KMS-11 (cell line): ENCODE measurements around the gene APOF.
"Not testable (repeated sequence)": the region's sequence is repeated elsewhere in the genome, so short reads cannot be mapped to it uniquely, and the experiment has no call there.

Experiments used
- H2AFZ ChIP-seq: fragments of 200-600 bp; sonication (generic); 2 replicates; pipeline ENCODE4 v1.6.1; 2016; ENCODE audit warnings: antibody characterized with exemption, mixed run types, low read depth
- H3K27ac ChIP-seq: fragments of 200-600 bp; sonication (generic); 2 replicates; pipeline ENCODE4 v1.6.1; 2016; ENCODE audit warnings: mild to moderate bottlenecking, mixed run types
- H3K27me3 ChIP-seq: fragments of 200-600 bp; sonication (generic); 2 replicates; pipeline ENCODE4 v1.6.1; 2017; ENCODE audit warnings: mild to moderate bottlenecking, low read depth, mixed run types, moderate library complexity; ENCODE audit not compliant: insufficient read depth
- H3K36me3 ChIP-seq: fragments of 200-600 bp; sonication (generic); 2 replicates; pipeline ENCODE4 v1.6.1; 2017; ENCODE audit warnings: mild to moderate bottlenecking, mixed run types; ENCODE audit not compliant: insufficient read depth
- H3K4me1 ChIP-seq: fragments of 200-600 bp; sonication (generic); 2 replicates; pipeline ENCODE4 v1.6.1; 2016; ENCODE audit warnings: mild to moderate bottlenecking, low read depth, mixed run types; ENCODE audit not compliant: poor library complexity, severe bottlenecking
- H3K4me2 ChIP-seq: fragments of 200-600 bp; sonication (generic); 2 replicates; pipeline ENCODE4 v1.7.0; 2016; ENCODE audit warnings: mild to moderate bottlenecking, mixed run types
- H3K4me3 ChIP-seq: fragments of 200-600 bp; sonication (generic); IDR thresholded peaks from 2 replicates; pipeline ENCODE4 v1.6.1; 2017; ENCODE audit warnings: low read depth, low read length, mixed read lengths; ENCODE audit not compliant: insufficient read depth
- H3K79me2 ChIP-seq: fragments of 200-600 bp; sonication (generic); 2 replicates; pipeline ENCODE4 v1.6.1; 2016; ENCODE audit warnings: low read depth, mixed run types; ENCODE audit not compliant: insufficient read depth
- H3K9ac ChIP-seq: fragments of 200-600 bp; sonication (generic); 2 replicates; pipeline ENCODE4 v1.6.1; 2016; ENCODE audit warnings: mild to moderate bottlenecking, mixed run types
- H4K20me1 ChIP-seq: fragments of 200-600 bp; sonication (generic); 2 replicates; pipeline ENCODE4 v1.6.1; 2016; ENCODE audit warnings: mild to moderate bottlenecking, mixed run types; ENCODE audit not compliant: insufficient read depth
- TF ChIP-seq, protein P1 (sequence below): fragments of 200-600 bp; sonication (generic); conservative IDR thresholded peaks from 2 replicates; pipeline ENCODE4 v1.6.1; 2017; ENCODE audit warnings: low read depth, mild to moderate bottlenecking, antibody characterized with exemption, low read length, moderate library complexity, mixed read lengths

Gene APOF

DNA sequence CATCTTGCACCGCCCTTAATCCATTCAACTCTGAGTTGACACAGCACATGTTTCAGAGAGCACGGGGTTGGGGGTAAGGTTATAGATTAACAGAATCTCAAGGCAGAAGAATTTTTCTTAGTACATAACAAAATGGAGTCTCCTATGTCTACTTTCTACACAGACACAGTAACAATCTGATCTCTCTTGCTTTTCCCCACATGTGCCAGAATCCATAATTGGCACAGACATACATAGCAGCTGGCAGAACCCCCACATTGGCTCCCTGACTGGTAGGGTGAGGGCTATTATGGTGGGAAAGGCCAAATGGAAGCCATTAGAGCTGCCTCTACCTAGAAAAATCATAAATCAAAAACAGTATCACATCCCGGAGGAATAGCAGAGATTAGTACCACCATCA lies 38.5 kb upstream of the APOF start:
- not testable (repeated sequence) for H3K79me2 ChIP-seq, H4K20me1 ChIP-seq, H3K27me3 ChIP-seq, H3K4me3 ChIP-seq, H3K4me1 ChIP-seq, H3K27ac ChIP-seq, H3K36me3 ChIP-seq, H3K4me2 ChIP-seq, H2AFZ ChIP-seq, H3K9ac ChIP-seq

GRCh38 chr12:56399466-56399865 lies 36.8 kb upstream of the APOF start:
- H3K4me2 ChIP-seq, result not testable (repeated sequence)

GRCh38 chr12:56398324-56398723 lies 35.7 kb upstream of the APOF start:
- Histone ChIP-seq H3K4me1 (no peaks in the 10 kb centered on the region), H4K20me1 (no peaks in the 10 kb centered on the region), H3K27me3 (no peaks in the 10 kb centered on the region), H3K4me3 (no peak overlapping the region), H3K4me2 (no peak overlapping the region), H3K27ac (no peak overlapping the region), H3K9ac (no peak overlapping the region), H2AFZ (no peak overlapping the region), H3K36me3 (no peaks in the 10 kb centered on the region), H3K79me2 (no peaks in the 10 kb centered on the region)
- TF ChIP-seq, protein P1, sequence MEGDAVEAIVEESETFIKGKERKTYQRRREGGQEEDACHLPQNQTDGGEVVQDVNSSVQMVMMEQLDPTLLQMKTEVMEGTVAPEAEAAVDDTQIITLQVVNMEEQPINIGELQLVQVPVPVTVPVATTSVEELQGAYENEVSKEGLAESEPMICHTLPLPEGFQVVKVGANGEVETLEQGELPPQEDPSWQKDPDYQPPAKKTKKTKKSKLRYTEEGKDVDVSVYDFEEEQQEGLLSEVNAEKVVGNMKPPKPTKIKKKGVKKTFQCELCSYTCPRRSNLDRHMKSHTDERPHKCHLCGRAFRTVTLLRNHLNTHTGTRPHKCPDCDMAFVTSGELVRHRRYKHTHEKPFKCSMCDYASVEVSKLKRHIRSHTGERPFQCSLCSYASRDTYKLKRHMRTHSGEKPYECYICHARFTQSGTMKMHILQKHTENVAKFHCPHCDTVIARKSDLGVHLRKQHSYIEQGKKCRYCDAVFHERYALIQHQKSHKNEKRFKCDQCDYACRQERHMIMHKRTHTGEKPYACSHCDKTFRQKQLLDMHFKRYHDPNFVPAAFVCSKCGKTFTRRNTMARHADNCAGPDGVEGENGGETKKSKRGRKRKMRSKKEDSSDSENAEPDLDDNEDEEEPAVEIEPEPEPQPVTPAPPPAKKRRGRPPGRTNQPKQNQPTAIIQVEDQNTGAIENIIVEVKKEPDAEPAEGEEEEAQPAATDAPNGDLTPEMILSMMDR, result no peak

More at GRCh38 chr12:56399466-56399865, 36.8 kb upstream of the APOF start:
- H2AFZ ChIP-seq, H3K36me3 ChIP-seq, H3K27ac ChIP-seq, H3K9ac ChIP-seq, H3K4me3 ChIP-seq, H3K27me3 ChIP-seq, H3K79me2 ChIP-seq, H4K20me1 ChIP-seq, H3K4me1 ChIP-seq: not testable (repeated sequence)

GRCh38 chr12:56392331-56392730 lies 29.7 kb upstream of the APOF start:
- Histone ChIP-seq H3K4me2 (no peak overlapping the region), H3K36me3 (no peaks in the 10 kb centered on the region), H4K20me1 (no peaks in the 10 kb centered on the region), H3K9ac (no peak overlapping the region), H3K27me3 (no peaks in the 10 kb centered on the region), H2AFZ (no peak overlapping the region), H3K27ac (no peak overlapping the region), H3K4me1 (no peaks in the 10 kb centered on the region), H3K79me2 (no peaks in the 10 kb centered on the region), H3K4me3 (no peak overlapping the region)
- TF ChIP-seq, protein P1, result no peak

DNA sequence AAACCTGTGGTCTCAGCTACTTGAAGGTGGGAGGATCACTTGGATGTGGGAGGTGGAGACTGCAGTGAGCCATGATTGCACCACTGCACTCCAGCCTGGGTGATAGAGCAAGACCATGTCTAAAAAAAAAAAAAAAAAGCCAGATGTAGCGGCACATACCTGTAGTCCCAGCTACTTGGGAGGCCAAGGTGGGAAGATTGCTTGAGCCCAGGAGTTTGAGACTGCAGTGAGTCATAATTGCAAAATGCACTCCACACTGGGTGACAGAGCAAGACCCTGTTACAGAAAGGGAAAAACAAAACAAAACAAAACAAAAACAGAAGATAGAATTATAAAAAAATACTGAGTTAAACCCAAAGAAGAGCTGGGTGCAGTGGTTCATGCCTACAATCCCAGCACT lies 29.1 kb upstream of the APOF start:
- H3K79me2 ChIP-seq, result no peaks in the 10 kb centered on the region
- H3K27ac ChIP-seq, result no peak overlapping the region
- no peak overlapping the region for H2AFZ ChIP-seq
- no peaks in the 10 kb centered on the region for H4K20me1 ChIP-seq
- no peaks in the 10 kb centered on the region for H3K36me3 ChIP-seq
- no peak overlapping the region for H3K4me3 ChIP-seq
- TF ChIP-seq, protein P1, result no peak
- no peaks in the 10 kb centered on the region for H3K4me1 ChIP-seq
- H3K27me3 ChIP-seq, result no peaks in the 10 kb centered on the region
- H3K4me2 ChIP-seq, result no peak overlapping the region
- H3K9ac ChIP-seq, result no peak overlapping the region
